A172 (cell line): ENCODE data around the gene RTN4RL2. TPM values are rescaled to one million over a fixed set of nuclear protein-coding genes. Genes with fewer than 3 reads are reported as not detected.
"Not testable (repeated sequence)": the region's sequence is repeated elsewhere in the genome, so short reads cannot be mapped to it uniquely, and the experiment has no call there.

Experiments
- DNase-seq: peaks from one replicate; pipeline ENCODE4 v3.0.0-alpha.2; 2015; ENCODE audit warnings: low spot score
- total RNA-seq: library from RNA; depleted of rRNA; stranded (reverse); fragments of >200 nt; shearing (Covaris generic); gene quantifications from 2 replicates; pipeline ENCODE4 v1.2.3, GENCODE V29; 2014

Gene RTN4RL2
- total RNA-seq, 1 experiment from 2014 or later, result 0.64 TPM

DNA sequence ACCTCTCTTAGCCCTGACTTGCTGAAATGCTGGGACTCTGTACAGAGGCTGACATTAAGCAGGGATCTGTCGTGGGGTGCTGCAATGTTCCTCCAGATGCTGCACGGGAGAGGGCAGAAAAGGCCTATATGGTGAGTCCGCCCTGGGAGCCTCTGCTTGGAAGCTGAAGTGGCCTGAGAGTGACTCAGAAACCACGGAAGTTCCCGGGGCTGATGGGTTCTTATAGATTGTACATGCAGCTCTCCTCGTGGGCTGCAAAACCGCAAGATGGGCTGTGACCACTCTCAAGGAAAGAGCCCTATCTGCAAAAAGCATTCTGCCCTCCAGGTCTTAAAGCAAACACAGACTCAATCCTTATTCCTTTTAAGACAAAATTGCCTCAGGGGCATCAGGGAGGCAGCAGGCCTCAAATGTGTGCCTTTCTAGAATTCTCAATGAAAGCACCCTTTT lies 27.6 kb upstream of the RTN4RL2 start:
- DNase-seq, result peak; percentile 70

- DNase-seq, result peak; percentile 57
Observed at GRCh38 chr11:57434640-57435546, 25.4 kb upstream of the RTN4RL2 start.

GRCh38 chr11:57436031-57436430 lies 24.3 kb upstream of the RTN4RL2 start:
- DNase-seq, result no peak

DNA sequence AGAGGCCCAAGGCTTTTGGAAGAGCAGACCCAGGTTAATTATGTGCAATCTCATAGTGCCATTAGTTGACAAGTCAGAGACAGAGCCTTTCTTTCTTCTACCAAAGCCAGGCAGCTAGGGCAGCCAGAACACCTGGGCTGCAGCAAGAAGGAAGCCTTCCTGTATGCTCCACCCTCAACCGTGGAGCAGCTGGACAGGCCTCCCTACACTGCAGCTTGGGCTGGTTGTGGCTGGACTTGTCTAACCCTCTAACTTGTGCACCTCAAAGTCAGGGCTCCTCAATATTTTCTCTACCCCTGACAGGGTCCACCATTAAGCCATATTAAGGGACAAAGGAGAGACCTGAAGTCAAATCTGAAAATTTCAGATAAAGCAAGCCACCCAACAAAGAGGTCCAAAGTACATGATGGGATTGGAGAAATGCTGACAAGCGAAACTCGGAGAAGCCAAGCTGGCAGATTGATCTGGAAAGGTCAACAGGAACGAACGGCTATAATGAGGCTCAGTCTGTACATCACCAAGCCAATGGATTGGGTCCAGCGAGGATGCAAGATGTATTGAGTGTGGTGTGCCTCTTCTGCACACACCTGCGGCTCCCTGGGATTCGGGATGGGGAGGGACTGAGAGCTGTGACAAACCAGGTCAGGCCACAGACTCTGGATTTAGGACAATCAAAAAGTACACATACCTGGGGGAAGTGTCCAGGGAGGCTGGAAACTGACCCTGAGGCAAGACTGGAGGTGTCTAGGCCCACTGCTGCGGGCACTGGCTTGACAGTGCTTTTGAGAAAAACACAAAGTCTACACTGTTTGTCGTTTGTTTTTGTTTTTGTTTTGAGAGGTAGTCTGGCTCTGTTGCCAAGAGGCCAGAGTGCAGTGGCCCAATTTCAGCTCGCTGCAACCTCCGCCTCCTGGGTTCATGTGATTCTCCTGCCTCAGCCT lies 21.7 kb upstream of the RTN4RL2 start:
- DNase-seq, result no peak

GRCh38 chr11:57439786-57440185 lies 20.5 kb upstream of the RTN4RL2 start:
- DNase-seq, result no peak

DNA sequence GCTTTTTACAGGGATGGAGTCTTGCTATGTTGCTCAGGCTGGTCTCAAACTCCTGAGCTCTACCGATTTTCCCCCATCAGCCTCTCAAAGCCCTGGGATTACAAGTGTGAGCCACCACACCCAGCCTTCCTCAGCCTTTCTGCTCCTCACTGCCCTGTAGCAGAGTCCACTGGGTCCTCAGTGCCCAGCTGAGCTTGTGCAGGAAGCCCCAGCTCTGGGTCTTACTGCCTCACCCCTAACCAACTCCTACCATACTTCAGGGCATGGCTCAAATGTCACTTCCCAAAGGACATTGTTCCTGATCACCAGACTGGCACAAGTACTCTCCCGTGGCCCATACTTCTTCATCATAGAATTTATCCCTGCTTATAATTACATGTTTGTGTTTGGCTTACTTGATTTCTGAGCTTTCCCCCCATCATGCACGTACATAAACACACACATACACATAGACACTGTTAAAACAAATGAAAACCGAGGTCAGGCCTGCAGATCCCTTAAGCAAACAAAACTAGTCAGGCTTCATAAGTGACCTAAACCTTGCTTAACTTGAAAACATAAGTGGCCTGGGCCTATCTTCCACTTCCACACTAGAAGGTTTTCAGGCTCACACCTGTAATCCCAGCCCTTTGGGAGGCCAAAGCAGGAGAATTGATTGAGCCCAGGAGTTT lies 19.4 kb upstream of the RTN4RL2 start:
- DNase-seq, result no peak

DNA sequence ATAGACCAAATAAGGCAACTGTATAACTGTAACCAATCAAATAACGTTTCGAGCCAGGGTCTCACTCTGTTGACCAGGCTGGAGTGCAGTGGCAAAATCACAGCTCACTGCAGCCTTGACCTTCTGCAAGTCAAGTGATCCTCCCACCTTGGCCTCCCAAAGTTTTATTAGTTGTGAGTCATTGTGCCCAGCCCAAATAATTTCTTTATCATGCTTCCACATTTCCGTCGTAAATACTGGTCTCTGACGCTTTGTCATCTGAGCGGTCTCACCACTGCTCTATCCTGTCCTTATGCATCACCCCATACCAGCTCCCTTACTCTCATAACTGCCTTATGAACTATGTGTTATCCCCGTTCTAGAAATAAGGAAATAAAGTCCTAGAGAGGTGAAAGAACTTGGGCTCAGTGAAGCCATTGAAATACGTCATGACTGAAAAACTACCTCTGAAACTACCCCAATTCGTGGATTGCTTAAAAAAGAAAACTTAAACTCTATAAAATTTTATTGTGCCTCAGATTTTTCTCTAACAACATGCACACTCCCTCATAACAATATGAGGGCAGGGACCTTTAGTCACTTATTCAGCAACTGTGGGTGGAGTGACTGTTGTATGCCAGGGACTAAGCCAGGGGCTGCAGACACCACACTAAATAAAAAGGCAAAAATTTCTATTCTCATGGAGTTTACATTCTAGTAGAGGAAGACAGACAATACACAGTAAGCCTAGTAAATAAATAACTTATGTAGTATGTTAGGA lies 15.8 kb upstream of the RTN4RL2 start:
- DNase-seq, result peak; percentile 83

DNA sequence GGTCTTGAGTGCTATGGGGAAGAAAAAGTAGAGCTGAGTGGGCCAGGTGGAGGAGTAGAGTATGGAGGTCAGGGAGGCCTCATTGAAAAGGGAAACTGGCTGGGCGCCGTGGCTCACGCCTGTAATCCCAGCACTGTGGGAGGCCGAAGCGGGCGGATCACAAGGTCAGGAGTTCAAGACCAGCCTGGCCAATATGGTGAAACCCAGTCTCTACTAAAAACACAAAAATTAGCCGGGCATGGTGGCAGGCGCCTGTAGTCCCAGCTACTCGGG lies 15.3 kb upstream of the RTN4RL2 start:
- DNase-seq, result not testable (repeated sequence)

DNA sequence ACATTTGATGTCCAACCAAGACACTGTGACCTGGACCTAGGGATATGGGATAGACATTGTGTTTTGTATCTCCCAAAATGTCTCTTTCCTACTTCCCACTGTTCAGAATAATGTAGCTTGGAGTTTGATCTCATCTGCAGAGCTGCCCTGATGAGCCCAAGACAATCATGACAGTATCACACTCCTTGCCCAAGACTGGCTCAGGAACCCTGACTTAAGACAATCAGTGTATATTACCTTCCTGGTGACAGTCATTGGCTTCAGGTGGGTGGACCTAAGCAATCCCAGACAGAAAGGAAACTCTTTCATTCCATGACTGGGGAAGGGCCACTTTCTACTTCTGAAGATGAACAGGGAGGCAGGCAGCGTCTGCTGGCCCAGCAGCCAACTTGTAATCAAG lies 14.3 kb upstream of the RTN4RL2 start:
- DNase-seq, result no peak

GRCh38 chr11:57453543-57454177 lies 6.7 kb upstream of the RTN4RL2 start:
- DNase-seq, result no peak

DNA sequence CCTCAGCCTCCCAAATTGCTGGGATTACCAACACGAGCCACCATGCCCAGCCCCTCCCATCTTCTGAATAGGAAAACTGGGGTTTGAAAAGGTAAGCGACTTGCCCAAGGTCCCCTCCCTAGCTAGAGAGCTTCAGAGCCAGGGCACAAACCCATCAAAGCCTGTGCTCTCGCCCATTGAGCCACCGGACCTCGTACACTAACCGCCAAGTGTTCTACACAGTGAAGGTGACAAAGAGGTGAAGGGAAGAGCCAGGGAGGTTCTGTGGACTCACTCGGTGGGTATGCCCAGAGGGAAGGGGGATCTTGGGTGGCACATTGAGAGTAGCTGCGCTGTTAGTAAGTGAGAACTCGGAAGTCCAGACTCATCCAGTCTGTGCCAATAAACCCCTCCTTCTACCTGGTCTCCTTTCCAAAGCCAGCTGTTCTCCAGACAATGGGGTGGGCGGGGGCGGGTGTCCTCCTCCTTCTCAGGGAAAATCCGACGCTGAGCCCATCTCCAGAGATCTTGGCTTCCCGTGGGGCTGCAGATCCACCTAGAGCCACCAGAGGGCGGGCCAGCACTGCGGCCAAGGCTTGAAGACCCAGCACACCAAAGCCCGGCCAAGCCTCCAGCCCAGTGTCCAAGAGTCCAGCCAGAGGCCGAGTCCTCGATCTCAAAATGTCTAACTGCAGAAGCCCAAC lies 3.2 kb upstream of the RTN4RL2 start:
- peak; percentile 68 for DNase-seq

DNA sequence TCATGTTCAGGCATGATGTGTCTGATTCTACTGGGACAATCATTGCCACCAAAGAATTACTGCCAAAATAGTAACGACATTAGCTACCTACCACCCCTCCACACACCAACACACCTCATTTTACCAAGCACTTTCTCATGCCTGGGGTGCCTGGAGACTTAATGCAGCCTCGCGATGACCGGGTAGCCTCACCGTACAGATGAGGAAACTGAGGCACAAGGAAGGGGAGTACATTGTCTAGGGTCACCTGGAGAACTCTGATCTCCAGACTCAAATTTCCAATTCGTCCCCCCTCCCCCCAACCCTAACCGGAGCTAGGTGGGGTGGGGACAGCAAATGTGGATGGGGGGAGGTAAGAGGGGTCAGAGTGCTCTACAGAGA lies 2.7 kb upstream of the RTN4RL2 start:
- no peak for DNase-seq

GRCh38 chr11:57458060-57458409 lies 2.3 kb upstream of the RTN4RL2 start:
- DNase-seq, result no peak

DNA sequence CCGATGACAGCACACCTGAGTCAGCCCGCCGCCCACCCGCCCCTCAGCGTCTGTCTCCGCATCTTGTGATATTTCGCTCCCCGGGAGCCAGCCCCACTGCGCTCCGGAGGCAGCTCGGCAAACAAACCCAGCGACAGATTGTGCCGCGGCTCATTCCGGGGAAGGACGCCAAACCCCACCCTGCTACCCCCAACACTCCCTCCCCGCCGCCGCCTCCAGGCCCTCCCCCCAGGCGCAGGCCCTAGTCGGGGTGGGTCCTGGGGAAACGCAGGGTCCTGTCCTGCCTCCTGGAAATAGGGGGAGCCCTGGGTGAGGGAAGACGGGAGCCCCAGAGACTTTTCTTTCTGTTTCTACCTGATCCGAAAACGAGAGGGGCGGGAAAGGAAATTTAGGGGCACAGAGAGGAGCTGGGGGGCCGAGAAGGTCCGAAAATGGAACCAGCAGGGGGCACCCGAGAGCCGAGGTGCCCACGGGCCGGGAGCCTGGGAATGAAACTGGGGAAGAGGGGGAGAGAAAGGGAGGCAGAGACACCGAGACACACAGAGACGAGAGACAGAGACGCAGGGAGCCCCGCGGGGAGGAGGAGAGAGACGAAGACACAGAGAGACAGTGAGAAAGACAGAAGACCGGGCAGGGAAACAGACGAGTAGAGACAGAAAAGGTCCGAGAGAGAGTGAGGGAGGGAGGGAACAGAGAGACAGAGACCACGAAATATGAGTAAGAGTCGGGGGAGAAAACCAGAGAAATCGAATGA lies 1.7 kb upstream of the RTN4RL2 start:
- DNase-seq, result no peak

- no peak for DNase-seq
Observed at GRCh38 chr11:57459164-57460021, 935 bp upstream of the RTN4RL2 start.

DNA sequence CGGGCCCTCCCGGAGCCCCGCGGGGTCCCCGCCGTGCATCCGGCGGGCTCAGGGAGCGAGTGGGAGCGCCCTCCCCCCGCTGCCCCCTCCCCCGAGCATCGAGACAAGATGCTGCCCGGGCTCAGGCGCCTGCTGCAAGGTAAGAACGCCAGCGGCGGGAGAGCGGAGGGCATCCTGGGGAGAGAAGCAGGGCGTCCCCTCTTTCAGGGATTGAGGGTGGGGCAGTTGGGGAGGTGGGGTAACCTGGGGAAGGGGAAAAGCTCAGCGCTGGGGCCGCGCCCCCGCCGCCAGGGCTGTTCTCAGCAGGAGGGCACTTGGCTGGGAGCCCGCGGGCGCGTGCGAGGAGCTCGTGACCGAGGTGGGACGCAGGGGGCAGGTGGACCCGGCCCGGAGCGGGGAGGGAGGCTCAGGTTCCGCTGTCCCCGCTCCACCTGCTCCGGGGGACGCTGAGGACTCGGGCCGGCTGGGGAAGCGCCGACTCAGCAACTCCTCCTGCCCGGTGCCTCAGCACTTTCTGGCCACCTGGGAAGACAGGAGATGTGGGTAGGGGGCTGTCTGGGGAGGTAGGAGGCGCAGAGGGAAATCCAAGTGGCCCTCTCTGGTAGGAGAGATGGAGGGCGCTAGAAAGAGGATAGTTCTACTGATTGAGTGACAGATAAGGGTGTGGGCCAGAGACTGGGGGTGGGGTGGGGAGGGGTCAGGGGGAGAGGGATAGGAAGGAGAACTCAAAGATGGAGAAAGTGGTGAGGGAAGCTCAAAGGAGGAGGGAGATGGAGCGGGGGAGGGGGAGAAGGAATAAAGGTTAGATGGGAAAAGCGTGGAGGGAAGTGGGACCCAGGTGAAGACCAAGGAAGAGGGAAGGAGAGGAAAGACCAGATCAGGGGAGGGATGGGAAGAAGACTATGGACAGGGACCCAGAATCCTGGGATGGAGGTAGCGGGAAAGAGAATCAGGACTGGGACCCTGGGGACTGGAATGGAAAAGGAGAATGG lies 726 bp downstream of the RTN4RL2 start:
- no peak for DNase-seq

- DNase-seq, result no peak
Observed at GRCh38 chr11:57461841-57462489, 1.6 kb downstream of the RTN4RL2 start.
